Body of pancreas (tissue), 4 donors: ENCODE results near the gene MLXIP. TPM values are rescaled to one million over a fixed set of nuclear protein-coding genes. Genes with fewer than 3 reads are reported as not detected.
A peak's percentile ranks its signal among the peaks of the same experiment; 100 is the strongest.

ENCODE experiments used
- ATAC-seq: fragments of 150-250 bp; one replicate; pipeline ENCODE4 v1.9.1; 2016
- DNase-seq, 4 donors: peaks; one replicate each; pipeline ENCODE4 v3.0.0-alpha.2; 2019
- H3K27ac ChIP-seq, 4 donors: fragments of 200-600 bp; sonication (generic); 1 replicate in 3 of 4; 2 replicates in 1 of 4; pipeline versions ENCODE4 v1.5.1 to v1.6.1; 2016 to 2019; ENCODE audit warnings: mild to moderate bottlenecking in 1 of 4, mixed read lengths in 1 of 4, moderate library complexity in 1 of 4
- H3K27me3 ChIP-seq, 2 donors: fragments of 200-600 bp; sonication (generic); one replicate each; pipeline ENCODE4 v1.6.0; 2016; ENCODE audit warnings: mild to moderate bottlenecking in 1 of 2
- H3K36me3 ChIP-seq, 2 donors: fragments of 200-600 bp; sonication (generic); replicated peaks in 1 of 2; 2 replicates each; pipeline ENCODE4 v1.5.1; 2016; ENCODE audit warnings: low read depth in 2 of 2; ENCODE audit not compliant: insufficient read depth in 1 of 2
- H3K4me1 ChIP-seq: fragments of 200-600 bp; sonication (generic); one replicate; pipeline ENCODE4 v1.6.0; 2016
- H3K4me3 ChIP-seq, 2 donors: fragments of 200-600 bp; sonication (generic); 1 replicate in 1 of 2; 2 replicates in 1 of 2; pipeline ENCODE4 v1.5.1; 2016 to 2019
- H3K9me3 ChIP-seq, 3 donors: fragments of 200-600 bp; sonication (generic); 1 replicate in 2 of 3; 2 replicates in 1 of 3; pipeline ENCODE4 v1.5.1; 2016
- CTCF ChIP-seq, 7 experiments: fragments of 450-650 bp in 4 of 7; fragments of 200-600 bp in 3 of 7; sonication (generic) in 3 of 7; IDR thresholded peaks; one replicate each; pipeline ENCODE4 v1.5.1; 2016 to 2019; ENCODE audit warnings: antibody characterized with exemption in 7 of 7
- POLR2A ChIP-seq, 3 donors: fragments of 450-650 bp; IDR thresholded peaks; one replicate each; pipeline ENCODE4 v1.6.1; 2016; ENCODE audit warnings: antibody characterized with exemption in 3 of 3, mild to moderate bottlenecking in 2 of 3
- WGBS, 2 donors: methylation state at CpG; one replicate each; pipeline ENCODE4 v1.1.5; 2017; 5-methylcytosine and 5-hydroxymethylcytosine counted together
- intact Hi-C: fragments of 100-400 bp; cut with DNase I; formaldehyde crosslinking; loops from one replicate; pipeline ENCODE4 v1.15.1; 2023
- total RNA-seq, 2 donors: library from RNA; depleted of rRNA; stranded (reverse); fragments of >200 nt; gene quantifications; one replicate each; pipeline ENCODE4 v1.1.0, GENCODE V29; 2016

The MLXIP gene
- total RNA-seq, 2 donors from 2014 or later = 43.6 to 84.0 TPM

DNA sequence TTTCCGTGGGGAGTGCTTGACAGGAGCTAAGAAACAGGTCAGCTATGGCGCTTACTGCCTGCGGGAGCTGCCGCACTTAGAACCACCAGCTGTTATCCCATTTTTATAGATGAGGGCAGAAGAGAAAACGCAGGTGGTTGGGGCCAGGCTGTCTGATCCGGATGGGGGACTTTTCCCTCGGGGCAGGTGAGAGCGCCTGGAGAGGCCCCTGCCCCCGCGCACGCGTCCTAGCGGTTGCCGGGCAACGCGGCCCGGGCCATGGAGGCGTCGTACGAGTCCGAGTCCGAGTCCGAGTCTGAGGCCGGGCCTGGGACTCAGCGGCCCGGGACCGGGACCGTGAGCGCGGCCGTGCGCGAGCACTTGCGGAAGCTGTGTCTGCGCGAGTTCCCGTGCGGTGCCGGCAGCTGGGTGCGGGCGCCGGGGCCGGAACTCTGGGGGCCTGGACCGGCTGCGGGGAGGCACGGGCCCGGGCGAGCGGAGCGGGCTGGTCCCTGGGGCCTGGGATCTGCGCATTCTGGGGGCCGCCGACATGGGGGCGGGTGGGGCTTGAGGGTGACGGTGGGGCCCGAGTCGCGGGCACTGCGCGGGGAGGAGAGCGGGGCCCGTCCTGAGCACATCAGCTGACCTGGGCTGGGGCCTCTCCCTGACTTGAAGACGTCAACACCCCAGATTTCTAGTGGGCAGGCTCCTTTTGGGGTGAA is 104.5 kb downstream of the MLXIP start, which contains the start of gene LRRC43:
TSS of gene LRRC43 (plus strand) at position 237 of the 701 bp plus-strand sequence. CDS start at position 259, 22 bp downstream.
- Histone ChIP-seq H3K4me1 (peaks cover 11% of the 10 kb centered on the region), H3K27ac (peak within 1 kb of the TSS in 1 of 4 donors; percentile 21), H3K4me3 (peak within 1 kb of the TSS in 1 of 2 donors; percentile 30), H3K36me3 (no peaks in the 10 kb centered on the region), H3K9me3 (no peaks in the 10 kb centered on the region), H3K27me3 (no peaks in the 10 kb centered on the region)
- no peak for TF ChIP-seq CTCF (IDR thresholded peaks at IDR 0.05)
- TF ChIP-seq POLR2A (IDR thresholded peaks at IDR 0.05) = no peak
- DNase-seq (peak; percentile 41 to 66 (median 48)), ATAC-seq (peak; percentile 79)
- WGBS, 2 donors = 4 to 18% methylated on average over 16 to 56 of the region's 63 CpGs
- intact Hi-C loops = no loop called here

DNA sequence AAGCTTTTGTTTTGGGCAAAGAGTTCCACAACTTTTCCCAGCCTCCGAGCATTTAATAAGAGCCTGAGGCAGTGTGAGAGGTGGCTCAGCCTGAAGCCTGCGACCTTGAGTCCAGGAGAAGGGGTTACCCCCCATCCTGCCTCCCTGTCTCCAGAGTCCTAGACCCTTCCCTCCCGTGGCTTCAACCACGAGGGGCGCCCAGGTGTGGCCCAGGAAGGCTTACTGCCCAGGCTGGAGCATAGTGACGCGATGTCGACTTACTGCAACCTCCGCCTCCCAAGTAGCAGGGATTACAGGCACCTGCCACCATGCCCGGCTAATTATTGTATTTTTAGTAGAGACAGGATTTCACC is 105.0 kb downstream of the MLXIP start:
- no peak for DNase-seq
- H3K27me3 ChIP-seq = no peaks in the 10 kb centered on the region
- H3K36me3 ChIP-seq = no peaks in the 10 kb centered on the region
- no peak for TF ChIP-seq POLR2A (IDR thresholded peaks at IDR 0.05)
- no peak for TF ChIP-seq CTCF (IDR thresholded peaks at IDR 0.05)
- 84 to 87% methylated on average over 9 to 10 of the region's 10 CpGs for WGBS, 2 donors
- no peak overlapping the region for H3K4me3 ChIP-seq
- H3K27ac ChIP-seq = no peak overlapping the region
- ATAC-seq = no peak
- H3K4me1 ChIP-seq = peaks cover 11% of the 10 kb centered on the region
- no peaks in the 10 kb centered on the region for H3K9me3 ChIP-seq
- intact Hi-C loops = no loop called here

DNA sequence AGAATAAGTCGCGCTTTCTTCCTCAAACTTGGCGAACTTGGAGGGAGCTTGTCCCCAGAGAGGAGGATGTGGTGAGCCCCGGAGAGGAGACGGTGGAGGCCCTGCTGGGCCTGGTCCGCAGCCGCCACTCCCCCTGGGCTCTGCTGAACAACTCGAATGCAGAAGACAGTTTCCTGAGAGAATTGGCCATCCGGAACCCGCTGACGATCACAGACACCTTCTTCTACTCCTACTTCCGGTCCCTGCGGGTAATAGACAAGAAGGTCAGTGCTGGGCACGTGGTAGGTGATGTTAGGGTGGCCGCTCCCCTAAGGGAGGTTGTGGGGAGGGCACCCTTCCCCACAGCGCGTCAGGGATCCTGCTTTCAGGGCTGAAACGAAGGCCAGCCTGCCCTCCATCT is 106.0 kb downstream of the MLXIP start:
- WGBS, 2 donors = 83% methylated on average over 18 of the region's 18 CpGs; no CpG with 5 or more reads in 1 of the 2 donors
- no peaks in the 10 kb centered on the region for H3K36me3 ChIP-seq
- no peak overlapping the region for H3K4me3 ChIP-seq
- ATAC-seq (no peak), DNase-seq (no peak)
- H3K9me3 ChIP-seq = no peaks in the 10 kb centered on the region
- TF ChIP-seq CTCF (IDR thresholded peaks at IDR 0.05) (no peak), POLR2A (IDR thresholded peaks at IDR 0.05) (no peak)
- peaks cover 11% of the 10 kb centered on the region for H3K4me1 ChIP-seq
- no peaks in the 10 kb centered on the region for H3K27me3 ChIP-seq
- H3K27ac ChIP-seq = no peak overlapping the region
- intact Hi-C loops = no loop called here

GRCh38 chr12:122185079-122185478 is 106.5 kb downstream of the MLXIP start:
- Histone ChIP-seq H3K27ac (no peak overlapping the region), H3K4me1 (peaks cover 11% of the 10 kb centered on the region), H3K36me3 (no peaks in the 10 kb centered on the region), H3K27me3 (no peaks in the 10 kb centered on the region), H3K9me3 (no peaks in the 10 kb centered on the region), H3K4me3 (no peak overlapping the region)
- DNase-seq (no peak), ATAC-seq (no peak)
- TF ChIP-seq POLR2A (IDR thresholded peaks at IDR 0.05) (no peak), CTCF (IDR thresholded peaks at IDR 0.05) (no peak)
- 82 to 87% methylated on average over 7 of the region's 7 CpGs for WGBS, 2 donors
- intact Hi-C loops = no loop called here
